ENCODE data around the gene IDS.
A peak's percentile ranks its signal among the peaks of the same experiment; 100 is the strongest.

Gene IDS

GRCh38 chrX:149526318-149527033, 21.4 kb upstream of the IDS start:
- DNase-seq = peak; percentile 13

GRCh38 chrX:149525903-149526302, 20.8 kb upstream of the IDS start:
- peak; percentile 22 for DNase-seq

GRCh38 chrX:149525389-149525788, 20.3 kb upstream of the IDS start:
- DNase-seq = peak; percentile 80

- peak; percentile 39 for DNase-seq
Observed at GRCh38 chrX:149522916-149523315, 17.8 kb upstream of the IDS start.

GRCh38 chrX:149521438-149521837, 16.3 kb upstream of the IDS start:
- DNase-seq = peak; percentile 2

- peak; percentile 2 for DNase-seq
Observed at GRCh38 chrX:149520636-149521277, 15.7 kb upstream of the IDS start.

GRCh38 chrX:149518236-149518635, 13.1 kb upstream of the IDS start:
- no peak for DNase-seq

- DNase-seq = no peak
Observed at GRCh38 chrX:149517308-149517707, 12.2 kb upstream of the IDS start.

GRCh38 chrX:149516604-149517003, 11.5 kb upstream of the IDS start:
- no peak for DNase-seq

GRCh38 chrX:149515954-149516602, 11.0 kb upstream of the IDS start:
- DNase-seq = peak; percentile 31

- DNase-seq = no peak
Observed at GRCh38 chrX:149513825-149514428, 8.8 kb upstream of the IDS start.

GRCh38 chrX:149512225-149512885, 7.2 kb upstream of the IDS start:
- peak; percentile 88 for DNase-seq

GRCh38 chrX:149511081-149511480, 6.0 kb upstream of the IDS start:
- peak; percentile 89 for DNase-seq

- DNase-seq = no peak
Observed at GRCh38 chrX:149510386-149510785, 5.3 kb upstream of the IDS start.

- no peak for DNase-seq
Observed at GRCh38 chrX:149508467-149508866, 3.4 kb upstream of the IDS start.

GRCh38 chrX:149506349-149506748, 1.2 kb upstream of the IDS start:
- DNase-seq = peak; percentile 28

GRCh38 chrX:149505671-149506070, 565 bp upstream of the IDS start:
- DNase-seq = peak; percentile 28

GRCh38 chrX:149504226-149504914, 736 bp downstream of the IDS start:
- DNase-seq = peak; percentile 85

GRCh38 chrX:149503446-149503845, 1.7 kb downstream of the IDS start:
- peak; percentile 81 for DNase-seq

GRCh38 chrX:149502923-149503322, 2.2 kb downstream of the IDS start:
- DNase-seq = peak; percentile 12

GRCh38 chrX:149499766-149500165, 5.3 kb downstream of the IDS start:
- DNase-seq = peak; percentile 29

- DNase-seq = no peak
Observed at GRCh38 chrX:149498767-149499166, 6.3 kb downstream of the IDS start.
